Erythroblast (primary cell): ENCODE results near the gene CD82.

ENCODE experiments used
- GATA1 ChIP-seq: IDR thresholded peaks from 2 replicates; pipeline ENCODE4 v1.6.1; 2011; ENCODE audit warnings: low read depth, mild to moderate bottlenecking, control low read depth, low read length, moderate library complexity
- POLR2A ChIP-seq: IDR thresholded peaks from 2 replicates; pipeline ENCODE4 v1.6.1; 2011; ENCODE audit warnings: mild to moderate bottlenecking, low read length

GRCh38 chr11:44607319-44607962 is 42.0 kb downstream of the CD82 start:
- no peak for TF ChIP-seq POLR2A
- TF ChIP-seq GATA1 = no peak
